Mesodermal cell (in vitro differentiated cells): ENCODE measurements around the gene TMEM178A.

Experiments used
- H3K27ac ChIP-seq: 2 replicates; pipeline ENCODE4 v1.7.0; 2013; ENCODE audit warnings: mild to moderate bottlenecking, low read depth, low read length, moderate library complexity; ENCODE audit not compliant: severe bottlenecking
- H3K36me3 ChIP-seq: 2 replicates; pipeline ENCODE4 v1.7.1; 2013; ENCODE audit warnings: mild to moderate bottlenecking, low read length, moderate library complexity; ENCODE audit not compliant: control insufficient read depth, insufficient read depth
- H3K4me1 ChIP-seq: one replicate; pipeline ENCODE4 v1.7.1; 2013; ENCODE audit warnings: mild to moderate bottlenecking, low read length; ENCODE audit not compliant: insufficient read depth, control insufficient read depth, poor library complexity, severe bottlenecking
- H3K4me3 ChIP-seq: 2 replicates; pipeline ENCODE4 v1.7.0; 2013; ENCODE audit warnings: low read length, control low read depth, mild to moderate bottlenecking; ENCODE audit not compliant: insufficient read depth, poor library complexity, severe bottlenecking; ENCODE audit errors: extremely low read depth
- H3K9me3 ChIP-seq: 2 replicates; pipeline ENCODE4 v1.7.1; 2013; ENCODE audit warnings: mild to moderate bottlenecking, low read length, moderate library complexity; ENCODE audit not compliant: control insufficient read depth
- WGBS, 2 experiments: methylation state at CpG; one replicate each; pipeline ENCODE4 v1.1.5; 2013; ENCODE audit warnings: missing lambda C conversion rate in 2 of 2; ENCODE audit not compliant: insufficient coverage in 2 of 2; 5-methylcytosine and 5-hydroxymethylcytosine counted together

The TMEM178A gene

GRCh38 chr2:39696101-39696553 is 30.4 kb downstream of the TMEM178A start:
- no peak overlapping the region for H3K27ac ChIP-seq
- no peak overlapping the region for H3K4me3 ChIP-seq
- no peaks in the 10 kb centered on the region for H3K36me3 ChIP-seq
- 88 to 97% methylated on average over 3 to 4 of the region's 4 CpGs for WGBS, 2 experiments
- peaks cover 16% of the 10 kb centered on the region for H3K4me1 ChIP-seq
- peaks cover 3% of the 10 kb centered on the region for H3K9me3 ChIP-seq

DNA sequence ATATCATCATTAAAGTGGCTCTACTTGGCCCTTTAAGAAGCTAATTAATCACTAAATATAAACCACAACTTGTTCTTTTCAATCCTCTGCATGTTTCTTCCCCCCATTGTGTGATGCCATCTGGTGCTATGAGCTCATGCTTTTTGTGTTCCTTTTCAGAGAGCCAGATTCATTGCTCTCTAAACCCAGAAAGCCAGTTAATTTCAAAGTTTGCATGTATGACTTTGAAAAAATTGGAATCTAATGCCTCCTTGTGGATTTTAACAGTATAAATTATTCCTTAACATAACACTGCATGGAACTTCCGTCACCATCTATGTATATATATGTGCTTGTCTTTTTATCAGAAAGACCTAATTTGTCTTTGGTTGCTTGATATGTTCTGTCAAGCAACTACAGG is 31.1 kb downstream of the TMEM178A start:
- Histone ChIP-seq H3K27ac (no peak overlapping the region), H3K9me3 (peaks cover 7% of the 10 kb centered on the region), H3K4me3 (no peak overlapping the region), H3K4me1 (peaks cover 16% of the 10 kb centered on the region), H3K36me3 (no peaks in the 10 kb centered on the region)
- WGBS, 2 experiments: no CpG with 5 or more reads among the region's 1 CpG

DNA sequence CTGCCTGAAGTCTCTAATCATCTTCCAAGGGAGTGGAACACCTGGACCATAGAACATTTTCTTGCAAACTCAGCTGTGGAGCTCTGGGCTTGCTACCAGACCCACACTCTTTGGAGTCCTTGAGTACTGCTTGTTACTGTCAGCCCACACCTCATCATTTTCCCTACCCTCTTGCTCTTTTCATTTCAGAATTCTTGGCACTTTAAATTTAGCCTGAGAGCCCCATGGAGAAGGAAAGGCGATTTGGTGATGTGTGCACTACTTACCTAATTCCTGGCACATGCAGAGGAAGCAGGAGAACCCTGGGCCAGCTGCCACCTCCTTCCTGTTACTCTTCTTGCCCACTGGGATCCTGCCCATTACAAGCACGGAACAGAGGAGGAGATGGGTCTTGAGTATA is 31.7 kb downstream of the TMEM178A start:
- Histone ChIP-seq H3K27ac (no peak overlapping the region), H3K9me3 (peaks cover 13% of the 10 kb centered on the region), H3K4me3 (no peak overlapping the region), H3K4me1 (peaks cover 16% of the 10 kb centered on the region), H3K36me3 (no peaks in the 10 kb centered on the region)
- WGBS, 2 experiments: 100% methylated on average over 1 of the region's 2 CpGs; no CpG with 5 or more reads in 1 of the 2 experiments

- no CpG with 5 or more reads among the region's 1 CpG for WGBS, 2 experiments
- Histone ChIP-seq H3K36me3 (no peaks in the 10 kb centered on the region), H3K4me1 (no peaks in the 10 kb centered on the region), H3K4me3 (no peak overlapping the region), H3K27ac (no peak overlapping the region), H3K9me3 (peaks cover 14% of the 10 kb centered on the region)
Measured at GRCh38 chr2:39701137-39701536, 35.4 kb downstream of the TMEM178A start.

- Histone ChIP-seq H3K4me3 (no peak overlapping the region), H3K27ac (no peak overlapping the region), H3K4me1 (no peaks in the 10 kb centered on the region), H3K9me3 (peaks cover 14% of the 10 kb centered on the region), H3K36me3 (no peaks in the 10 kb centered on the region)
- WGBS, 2 experiments: no CpG with 5 or more reads among the region's 3 CpGs
Measured at GRCh38 chr2:39703181-39703872, 37.6 kb downstream of the TMEM178A start.

DNA sequence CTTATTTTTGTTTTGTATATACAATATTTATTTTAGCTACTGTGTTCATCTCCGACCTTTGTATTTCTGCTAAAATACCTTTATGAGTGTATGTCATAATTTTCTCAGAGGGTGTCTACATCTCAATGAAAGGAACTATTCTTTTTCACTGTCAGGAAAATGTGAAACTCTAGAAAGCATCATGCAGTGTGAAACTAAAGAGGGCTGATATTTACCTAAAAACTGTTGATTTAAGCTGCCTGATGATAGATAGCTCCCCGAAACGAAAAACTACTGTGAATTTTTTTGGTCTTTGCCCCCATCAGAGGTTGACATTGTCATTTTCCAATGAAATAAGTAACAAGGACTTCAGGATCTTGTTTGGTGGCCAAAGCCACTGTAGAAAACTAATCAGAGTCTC is 38.8 kb downstream of the TMEM178A start:
- H3K27ac ChIP-seq: no peak overlapping the region
- H3K9me3 ChIP-seq: peaks cover 14% of the 10 kb centered on the region
- no peaks in the 10 kb centered on the region for H3K4me1 ChIP-seq
- no peaks in the 10 kb centered on the region for H3K36me3 ChIP-seq
- H3K4me3 ChIP-seq: no peak overlapping the region
- WGBS, 2 experiments: 92% methylated on average over 2 of the region's 3 CpGs; no CpG with 5 or more reads in 1 of the 2 experiments

DNA sequence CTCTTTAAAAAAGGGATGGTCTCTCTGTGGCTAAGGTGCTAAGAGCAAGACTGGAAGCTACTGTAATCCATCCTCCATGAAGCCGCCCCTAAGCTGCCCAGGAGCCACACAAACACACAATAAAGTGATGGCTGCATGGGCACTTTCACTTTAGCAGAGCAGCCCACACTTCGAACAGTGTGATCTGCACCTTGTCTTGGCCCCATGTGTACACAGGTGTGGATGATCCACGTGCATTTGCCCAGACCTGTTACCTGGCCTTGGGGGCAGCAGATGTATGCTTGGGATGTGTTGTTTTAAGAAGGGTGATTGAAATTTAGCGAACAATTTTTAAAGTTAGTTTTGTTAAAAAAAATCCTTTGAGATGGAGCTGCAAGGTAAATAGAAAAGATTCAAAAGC is 39.9 kb downstream of the TMEM178A start:
- no peaks in the 10 kb centered on the region for H3K36me3 ChIP-seq
- 81 to 87% methylated on average over 3 to 4 of the region's 4 CpGs for WGBS, 2 experiments
- no peak overlapping the region for H3K4me3 ChIP-seq
- no peak overlapping the region for H3K27ac ChIP-seq
- H3K9me3 ChIP-seq: peaks cover 14% of the 10 kb centered on the region
- H3K4me1 ChIP-seq: no peaks in the 10 kb centered on the region

DNA sequence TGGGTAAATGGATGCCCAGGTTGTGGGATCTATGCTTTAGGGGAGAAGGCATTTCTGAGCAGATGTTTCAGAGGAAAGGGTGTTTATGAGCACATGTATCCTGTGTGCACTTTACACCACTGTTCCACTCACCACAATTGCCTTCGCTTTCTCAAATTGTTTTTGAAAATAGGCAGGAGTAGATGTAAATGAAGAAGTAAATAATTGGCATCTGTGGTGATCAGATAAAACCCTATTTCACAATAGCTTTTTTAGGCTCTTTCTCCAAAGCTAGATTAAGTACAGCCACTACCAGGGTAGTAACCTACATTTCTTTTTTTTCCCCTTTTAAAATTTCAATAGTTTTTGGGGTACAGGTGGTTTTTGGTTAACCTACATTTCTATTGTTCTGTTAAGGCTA is 40.6 kb downstream of the TMEM178A start:
- peaks cover 10% of the 10 kb centered on the region for H3K9me3 ChIP-seq
- H3K36me3 ChIP-seq: no peaks in the 10 kb centered on the region
- no peaks in the 10 kb centered on the region for H3K4me1 ChIP-seq
- H3K27ac ChIP-seq: no peak overlapping the region
- no peak overlapping the region for H3K4me3 ChIP-seq
- WGBS, 2 experiments: no CpG with 5 or more reads among the region's 1 CpG

DNA sequence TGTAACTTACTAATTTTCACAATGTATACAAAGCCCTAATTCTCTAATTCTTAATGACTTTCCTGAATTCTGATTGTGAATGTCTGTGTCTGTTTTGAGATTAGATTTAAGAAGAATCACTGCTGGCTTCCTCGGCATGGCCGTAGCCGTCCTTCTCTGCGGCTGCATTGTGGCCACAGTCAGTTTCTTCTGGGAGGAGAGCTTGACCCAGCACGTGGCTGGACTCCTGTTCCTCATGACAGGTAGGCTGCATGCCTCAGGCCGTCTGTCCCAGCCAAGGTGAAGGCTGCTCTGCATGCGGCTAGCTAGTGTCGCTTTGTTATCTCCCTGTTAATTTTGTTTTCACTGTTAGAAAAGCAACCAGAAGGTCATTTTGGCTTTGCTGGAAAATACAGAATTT is 41.2 kb downstream of the TMEM178A start:
- Histone ChIP-seq H3K9me3 (peaks cover 6% of the 10 kb centered on the region), H3K4me1 (no peaks in the 10 kb centered on the region), H3K27ac (no peak overlapping the region), H3K4me3 (no peak overlapping the region), H3K36me3 (no peaks in the 10 kb centered on the region)
- 84 to 91% methylated on average over 5 to 8 of the region's 8 CpGs for WGBS, 2 experiments

DNA sequence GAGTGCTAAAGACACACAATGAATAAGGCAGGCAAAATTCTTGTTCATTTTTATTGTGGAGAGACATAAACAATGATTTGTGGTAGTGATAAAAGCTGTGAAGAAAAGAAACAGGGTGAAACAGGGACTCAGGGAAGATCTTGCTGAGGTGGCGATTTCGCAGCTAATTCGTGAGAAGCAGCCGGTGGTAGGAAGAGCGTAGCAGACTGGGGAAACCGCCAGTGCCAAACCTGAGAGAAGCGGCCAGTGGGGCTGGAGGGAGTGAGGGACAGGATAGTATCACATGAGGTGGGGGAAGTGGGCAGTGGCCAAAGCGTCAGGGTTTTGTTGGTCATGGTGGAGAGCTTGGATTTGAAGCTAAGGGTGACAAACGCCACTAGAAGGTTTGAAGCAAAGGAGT is 42.3 kb downstream of the TMEM178A start:
- H3K9me3 ChIP-seq: no peaks in the 10 kb centered on the region
- no peak overlapping the region for H3K4me3 ChIP-seq
- H3K27ac ChIP-seq: no peak overlapping the region
- H3K4me1 ChIP-seq: no peaks in the 10 kb centered on the region
- 90 to 96% methylated on average over 5 to 7 of the region's 9 CpGs for whole genome bisulfite sequencing, 2 experiments
- no peaks in the 10 kb centered on the region for H3K36me3 ChIP-seq

DNA sequence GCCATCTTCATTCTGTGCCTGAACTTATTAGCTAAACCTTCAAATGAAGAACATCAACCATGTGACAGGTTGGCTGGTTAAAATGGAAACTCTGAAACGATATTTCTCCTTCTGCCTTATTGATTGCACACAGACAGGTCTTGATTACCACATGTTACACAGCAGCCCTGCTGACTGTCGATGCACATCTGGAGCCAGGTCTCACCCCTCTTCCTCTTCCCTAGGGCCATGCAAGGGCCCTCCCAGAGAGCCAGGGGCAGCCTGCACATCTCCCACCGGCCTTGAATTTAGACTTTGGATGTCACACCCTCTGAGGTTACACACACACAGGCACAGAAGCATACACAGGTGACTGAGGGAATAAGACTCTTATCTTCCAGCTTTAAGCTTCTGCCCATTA is 45.1 kb downstream of the TMEM178A start:
- Histone ChIP-seq H3K36me3 (no peaks in the 10 kb centered on the region), H3K9me3 (no peaks in the 10 kb centered on the region), H3K4me1 (no peaks in the 10 kb centered on the region), H3K27ac (no peak overlapping the region), H3K4me3 (no peak overlapping the region)
- WGBS, 2 experiments: 97 to 100% methylated on average over 1 to 3 of the region's 3 CpGs
